HepG2 (cell line): ENCODE results near the gene FITM2. TPM values are rescaled to one million over a fixed set of nuclear protein-coding genes. Genes with fewer than 3 reads are reported as not detected.

ENCODE experiments used
- ELF4 ChIP-seq: sonication (generic); formaldehyde crosslinking; IDR thresholded peaks from 2 replicates; pipeline ENCODE4 v1.5.0; 2020; ENCODE audit warnings: missing genetic modification reagents, mild to moderate bottlenecking, moderate library complexity, borderline replicate concordance
- FLYWCH1 ChIP-seq: sonication (generic); formaldehyde crosslinking; IDR thresholded peaks from 2 replicates; pipeline ENCODE4 v1.8.1; 2023; ENCODE audit warnings: mild to moderate bottlenecking, missing genetic modification reagents
- KIAA2018 ChIP-seq: sonication (generic); formaldehyde crosslinking; IDR thresholded peaks from 2 replicates; pipeline ENCODE4 v1.5.0; 2020; ENCODE audit warnings: mild to moderate bottlenecking, missing genetic modification reagents, borderline replicate concordance
- PLSCR1 ChIP-seq: sonication (generic); formaldehyde crosslinking; IDR thresholded peaks from 2 replicates; pipeline ENCODE4 v1.5.0; 2020; ENCODE audit warnings: missing genetic modification reagents, mild to moderate bottlenecking, borderline replicate concordance
- ZBTB42 ChIP-seq: sonication (generic); formaldehyde crosslinking; IDR thresholded peaks from 2 replicates; pipeline ENCODE4 v1.5.0; 2020; ENCODE audit warnings: mild to moderate bottlenecking, missing genetic modification reagents
- ZNF530 ChIP-seq: sonication (generic); formaldehyde crosslinking; IDR thresholded peaks from 2 replicates; pipeline ENCODE4 v1.5.0; 2020; ENCODE audit warnings: low read depth, mild to moderate bottlenecking, missing genetic modification reagents
- ZNF616 ChIP-seq: sonication (generic); formaldehyde crosslinking; IDR thresholded peaks from 2 replicates; pipeline ENCODE4 v1.5.0; 2020; ENCODE audit warnings: low read depth, mild to moderate bottlenecking, missing genetic modification reagents
- polyA plus RNA-seq, 8 experiments: library from polyadenylated mRNA; depleted of rRNA in 3 of 8; stranded (reverse) in 7 of 8; unstranded in 1 of 8; fragments of >200 nt; fragmentation: Illumina TruSeq in 4 of 8; extraction: Trizol in 4 of 8; gene quantifications; 2 replicates each; pipeline versions ENCODE4 v1.2.1 to v1.2.3, GENCODE V29; 2011 to 2016; ENCODE audit warnings: low read depth in 4 of 8, missing spikeins in 1 of 8, mixed read lengths in 1 of 8; ENCODE audit not compliant: insufficient read depth in 1 of 8
- total RNA-seq, 5 experiments: library from RNA; depleted of rRNA; stranded (reverse); fragments of >200 nt; fragmentation: Illumina TruSeq; extraction: Trizol; gene quantifications; 2 replicates each; pipeline ENCODE4 v1.2.3, GENCODE V29; 2016; ENCODE audit warnings: low read depth in 1 of 5

The FITM2 gene
- total and polyA plus RNA-seq, 2 of the 13 experiments (the other 11 are each of a cell fraction or from before 2014, with no cell fraction given) = 9.6 to 24.5 TPM

GRCh38 chr20:44297721-44298120, 13.3 kb downstream of the FITM2 start (continued):
- TF ChIP-seq ZBTB42 (CRISPR knock-in tag) (no peak), FLYWCH1 (no peak), KIAA2018 (CRISPR knock-in tag) (no peak), ZNF616 (CRISPR knock-in tag) (no peak), ELF4 (no peak), ZNF530 (CRISPR knock-in tag) (0 out of 2 replicates have a peak, but pooled peaks have one; percentile 24), PLSCR1 (CRISPR knock-in tag) (no peak)
- TF ChIP-seq, all 625 proteins: peak for 3
